H9 (cell line): ENCODE results near the gene KNSTRN. TPM values are rescaled to one million over a fixed set of nuclear protein-coding genes. Genes with fewer than 3 reads are reported as not detected.

Experiments
- DNase-seq: peaks from one replicate; pipeline ENCODE4 v3.0.0-alpha.2; 2017
- H2AFZ ChIP-seq: one replicate; pipeline ENCODE4 v1.6.1; 2013; ENCODE audit warnings: mild to moderate bottlenecking, low read length, control low read depth, moderate library complexity
- H2AK5ac ChIP-seq: 2 replicates; pipeline ENCODE4 v1.6.1; 2013; ENCODE audit warnings: low read length, control low read depth, mixed read lengths; ENCODE audit not compliant: insufficient read length
- H2BK120ac ChIP-seq: one replicate; pipeline ENCODE4 v1.6.1; 2013; ENCODE audit warnings: low read depth, mild to moderate bottlenecking, low read length, control low read depth, inconsistent platforms; ENCODE audit not compliant: poor library complexity, severe bottlenecking
- H2BK12ac ChIP-seq: 2 replicates; pipeline ENCODE4 v1.6.1; 2013; ENCODE audit warnings: low read length, control low read depth, mixed read lengths, low read depth; ENCODE audit not compliant: insufficient read length
- H2BK15ac ChIP-seq: 2 replicates; pipeline ENCODE4 v1.6.1; 2013; ENCODE audit warnings: low read depth, low read length, control low read depth
- H2BK20ac ChIP-seq: one replicate; pipeline ENCODE4 v1.6.1; 2013; ENCODE audit warnings: low read depth, mild to moderate bottlenecking, low read length, control low read depth, inconsistent platforms; ENCODE audit not compliant: poor library complexity, severe bottlenecking
- H2BK5ac ChIP-seq: 2 replicates; pipeline ENCODE4 v1.6.1; 2013; ENCODE audit warnings: low read length, control low read depth, mixed read lengths; ENCODE audit not compliant: insufficient read length
- H3K14ac ChIP-seq: 2 replicates; pipeline ENCODE4 v1.6.1; 2013; ENCODE audit warnings: low read length, control low read depth; ENCODE audit not compliant: insufficient read depth
- H3K18ac ChIP-seq: 2 replicates; pipeline ENCODE4 v1.6.1; 2013; ENCODE audit warnings: low read depth, mild to moderate bottlenecking, mixed read lengths, low read length, control low read depth; ENCODE audit not compliant: insufficient read length
- H3K23ac ChIP-seq: 2 replicates; pipeline ENCODE4 v1.6.1; 2013; ENCODE audit warnings: low read length, control low read depth, mixed read lengths, low read depth; ENCODE audit not compliant: insufficient read length
- H3K23me2 ChIP-seq: 2 replicates; pipeline ENCODE4 v1.6.1; 2013; ENCODE audit warnings: low read depth, mild to moderate bottlenecking, mixed read lengths, low read length, control low read depth; ENCODE audit not compliant: insufficient read length, poor library complexity, severe bottlenecking
- H3K27ac ChIP-seq: 2 replicates; pipeline ENCODE4 v1.5.1; 2013; ENCODE audit warnings: low read length, control low read depth, mixed read lengths, low read depth; ENCODE audit not compliant: insufficient read length
- H3K27me3 ChIP-seq: 2 replicates; pipeline ENCODE4 v1.6.1; 2013; ENCODE audit warnings: low read length, control low read depth, inconsistent platforms; ENCODE audit not compliant: insufficient read depth
- H3K4ac ChIP-seq: 2 replicates; pipeline ENCODE4 v1.6.1; 2013; ENCODE audit warnings: low read depth, mild to moderate bottlenecking, control low read depth, inconsistent platforms, low read length, moderate library complexity
- H3K4me1 ChIP-seq: 2 replicates; pipeline ENCODE4 v1.6.1; 2013; ENCODE audit warnings: low read length, control low read depth, inconsistent platforms; ENCODE audit not compliant: insufficient read depth
- H3K4me2 ChIP-seq: 2 replicates; pipeline ENCODE4 v1.6.1; 2013; ENCODE audit warnings: low read length, control low read depth, mixed read lengths; ENCODE audit not compliant: insufficient read length, insufficient read depth
- H3K56ac ChIP-seq: 2 replicates; pipeline ENCODE4 v1.6.1; 2013; ENCODE audit warnings: low read depth, mild to moderate bottlenecking, mixed read lengths, low read length, control low read depth; ENCODE audit not compliant: insufficient read length
- H3K79me1 ChIP-seq: 2 replicates; pipeline ENCODE4 v1.6.1; 2013; ENCODE audit warnings: low read depth, mild to moderate bottlenecking, moderate library complexity, low read length, control low read depth, inconsistent platforms; ENCODE audit not compliant: insufficient read depth, poor library complexity, severe bottlenecking
- H3K79me2 ChIP-seq: 2 replicates; pipeline ENCODE4 v1.6.1; 2013; ENCODE audit warnings: low read length, control low read depth, inconsistent platforms; ENCODE audit not compliant: insufficient read depth
- H3K9ac ChIP-seq: 2 replicates; pipeline ENCODE4 v1.6.1; 2013; ENCODE audit warnings: low read length, control low read depth, mixed read lengths; ENCODE audit not compliant: insufficient read length; ENCODE audit errors: extremely low read depth
- H3K9me3 ChIP-seq: one replicate; pipeline ENCODE4 v1.6.1; 2013; ENCODE audit warnings: low read depth, low read length, inconsistent platforms; ENCODE audit not compliant: control insufficient read depth
- H3T11ph ChIP-seq: one replicate; pipeline ENCODE4 v1.6.1; 2013; ENCODE audit warnings: mild to moderate bottlenecking, low read length, control low read depth, inconsistent platforms
- H4K20me1 ChIP-seq: one replicate; pipeline ENCODE4 v1.6.1; 2013; ENCODE audit not compliant: control insufficient read depth, insufficient read length, insufficient read depth
- H4K5ac ChIP-seq: 2 replicates; pipeline ENCODE4 v1.6.1; 2013; ENCODE audit warnings: low read depth, mild to moderate bottlenecking, mixed read lengths, low read length, control low read depth; ENCODE audit not compliant: insufficient read length
- H4K8ac ChIP-seq: replicated peaks from 2 replicates; pipeline ENCODE4 v1.6.1; 2013; ENCODE audit warnings: low read length, control low read depth, mixed read lengths, low read depth; ENCODE audit not compliant: insufficient read length
- H4K91ac ChIP-seq: 2 replicates; pipeline ENCODE4 v1.6.1; 2013; ENCODE audit warnings: low read depth, mild to moderate bottlenecking, moderate library complexity, mixed read lengths, low read length, control low read depth; ENCODE audit not compliant: insufficient read length
- H3K27ac Mint-ChIP-seq, 3 experiments: 2 replicates in 2 of 3; 3 replicates in 1 of 3; pipeline ENCODE4 v1.8.0; 2020 to 2021; ENCODE audit warnings: mixed read lengths in 3 of 3, mild to moderate bottlenecking in 1 of 3, moderate library complexity in 1 of 3
- H3K27me3 Mint-ChIP-seq: 2 replicates; pipeline ENCODE4 v1.8.0; 2021; ENCODE audit warnings: low read depth, mild to moderate bottlenecking, moderate library complexity, mixed read lengths
- H3K36me3 Mint-ChIP-seq, 3 experiments: 2 replicates in 2 of 3; 3 replicates in 1 of 3; pipeline ENCODE4 v1.8.0; 2020 to 2021; ENCODE audit warnings: low read depth in 3 of 3, mixed read lengths in 3 of 3; ENCODE audit not compliant: insufficient read depth in 1 of 3
- H3K4me1 Mint-ChIP-seq, 2 experiments: 2 replicates each; pipeline ENCODE4 v1.8.0; 2020; ENCODE audit warnings: mixed read lengths in 2 of 2
- H3K4me3 Mint-ChIP-seq, 2 experiments: 2 replicates in 1 of 2; 3 replicates in 1 of 2; pipeline ENCODE4 v1.8.0; 2020 to 2021; ENCODE audit warnings: mild to moderate bottlenecking in 2 of 2, mixed read lengths in 2 of 2, moderate library complexity in 1 of 2
- H3K9me3 Mint-ChIP-seq, 2 experiments: 2 replicates in 1 of 2; 3 replicates in 1 of 2; pipeline ENCODE4 v1.8.0; 2020; ENCODE audit warnings: mild to moderate bottlenecking in 2 of 2, mixed read lengths in 2 of 2, moderate library complexity in 1 of 2
- CTCF ChIP-seq: fragments of 200-600 bp; sonication (generic); conservative IDR thresholded peaks from 3 replicates; pipeline ENCODE4 v1.8.0; 2021; ENCODE audit warnings: antibody characterized with exemption, mild to moderate bottlenecking
- WGBS: extraction: QIAGEN DNeasy Blood & Tissue Kit; methylation state at CpG from one replicate; pipeline ENCODE4 v1.1.7; 2013; ENCODE audit warnings: missing lambda C conversion rate, low lambda C conversion rate, mixed read lengths; ENCODE audit not compliant: insufficient read length; ENCODE audit errors: extremely low coverage; 5-methylcytosine and 5-hydroxymethylcytosine counted together
- total RNA-seq: library from RNA; stranded (reverse); gene quantifications from 2 replicates; pipeline ENCODE4 v1.2.1, GENCODE V29; 2021

The KNSTRN gene
- total RNA-seq, 1 experiment from 2014 or later, result 53.9 TPM

GRCh38 chr15:40435023-40435709 lies 52.6 kb downstream of the KNSTRN start:
- Histone ChIP-seq H3K27me3 (peaks cover 11% of the 10 kb centered on the region; the same call in 1 of the 2 replicates), H2BK15ac (no peak overlapping the region), H3K18ac (no peak overlapping the region), H2BK12ac (no peak overlapping the region), H2AFZ (no peak overlapping the region), H3K23ac (no peak overlapping the region), H4K91ac (no peak overlapping the region), H3K9ac (no peak overlapping the region), H4K8ac (no peak overlapping the region), H3K14ac (no peak overlapping the region), H3K4me1 (peaks cover 9% of the 10 kb centered on the region), H2BK5ac (no peak overlapping the region), H2AK5ac (no peak overlapping the region), H2BK120ac (no peak overlapping the region), H3K4ac (no peak overlapping the region), H3K79me1 (no peaks in the 10 kb centered on the region), H3K4me2 (peak overlapping the region; percentile 80), H3K9me3 (no peaks in the 10 kb centered on the region), H3T11ph (no peak overlapping the region), H4K20me1 (no peaks in the 10 kb centered on the region), H3K79me2 (no peaks in the 10 kb centered on the region), H3K27ac (no peak overlapping the region), H3K56ac (no peak overlapping the region), H4K5ac (no peak overlapping the region), H3K23me2 (peaks cover 44% of the 10 kb centered on the region), H2BK20ac (no peak overlapping the region)
- Mint-ChIP-seq H3K4me3 (peak overlapping the region; percentile 55 to 78), H3K4me1 (peaks cover 46 to 48% of the 10 kb centered on the region in 2 experiments), H3K9me3 (no peaks in the 10 kb centered on the region; a peak in 1 of 5 replicates), H3K27me3 (peaks cover 54% of the 10 kb centered on the region), H3K36me3 (no peaks in the 10 kb centered on the region; a peak in 1 of 7 replicates), H3K27ac (no peak overlapping the region)
- no peak for TF ChIP-seq CTCF
- no peak for DNase-seq
- whole genome bisulfite sequencing, result no CpG with 5 or more reads among the region's 20 CpGs
